Astrocyte of the cerebellum (primary cell): ENCODE data around the gene DDO.

Source experiments
- DNase-seq: peaks from one replicate; pipeline ENCODE4 v3.0.0-alpha.2; 2011; ENCODE audit warnings: low read depth
- H3K4me3 ChIP-seq: 2 replicates; pipeline ENCODE4 v1.5.1; 2011; ENCODE audit warnings: mild to moderate bottlenecking, low read depth, low read length, moderate library complexity
- CTCF ChIP-seq: IDR thresholded peaks from 2 replicates; pipeline ENCODE4 v1.5.1; 2012; ENCODE audit warnings: low read length, low read depth, moderate library complexity, mild to moderate bottlenecking; ENCODE audit errors: missing control alignments
- in situ Hi-C: cut with HindIII; loops from 2 replicates; pipeline ENCODE4 v1.10.0; 2017; ENCODE audit warnings: low sequenced_read_pairs

DDO gene

GRCh38 chr6:110348961-110349690 is 66.2 kb downstream of the DDO start:
- in situ Hi-C loops = no loop called here
- no peak overlapping the region for H3K4me3 ChIP-seq
- TF ChIP-seq CTCF = no peak
- DNase-seq = no peak

- DNase-seq = no peak
- no peak for TF ChIP-seq CTCF
- in situ Hi-C loops = no loop called here
- H3K4me3 ChIP-seq = no peak overlapping the region
These were observed 70.3 kb downstream of the DDO start for GRCh38 chr6:110345025-110345424.

GRCh38 chr6:110342759-110343158 is 72.6 kb downstream of the DDO start:
- in situ Hi-C loops = no loop called here
- no peak overlapping the region for H3K4me3 ChIP-seq
- TF ChIP-seq CTCF = no peak
- DNase-seq = no peak
